Measurements from ENCODE around the gene PLPP6. TPM values are rescaled to one million over a fixed set of nuclear protein-coding genes. Genes with fewer than 3 reads are reported as not detected.

PLPP6 gene
- total and polyA plus RNA-seq, 12 donors, result 2.2 to 17.1 (median 11.1) TPM

DNA sequence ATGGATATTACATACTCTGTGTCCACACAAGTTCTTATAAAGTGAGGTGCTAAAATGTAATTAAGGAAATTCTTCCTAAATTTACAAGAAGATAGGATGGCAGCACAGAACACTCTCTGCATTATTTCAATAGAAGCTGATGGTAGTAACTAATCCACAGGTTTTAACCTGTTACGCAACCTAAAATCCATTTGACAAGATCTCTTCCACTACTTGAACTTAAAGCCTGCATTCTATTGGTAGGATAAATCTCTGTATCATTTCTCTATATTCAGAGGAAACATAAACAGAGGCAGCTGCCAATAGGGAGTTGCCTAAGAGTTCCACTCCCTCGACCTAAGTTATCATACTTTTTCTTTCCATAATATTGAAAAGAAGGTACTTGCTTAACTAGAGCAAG lies 38.8 kb downstream of the PLPP6 start:
- no peaks in the 10 kb centered on the region for H3K9me3 ChIP-seq (replicated peaks in 1 of 3)
- H3K4me3 ChIP-seq, result no peak overlapping the region
- peaks cover 0 to 5% of the 10 kb centered on the region in 2 donors for H3K4me1 ChIP-seq (replicated peaks in 1 of 2)
- H3K36me3 ChIP-seq (replicated peaks in 1 of 2), result peaks cover 0 to 37% of the 10 kb centered on the region in 2 donors
- TF ChIP-seq, protein P1, sequence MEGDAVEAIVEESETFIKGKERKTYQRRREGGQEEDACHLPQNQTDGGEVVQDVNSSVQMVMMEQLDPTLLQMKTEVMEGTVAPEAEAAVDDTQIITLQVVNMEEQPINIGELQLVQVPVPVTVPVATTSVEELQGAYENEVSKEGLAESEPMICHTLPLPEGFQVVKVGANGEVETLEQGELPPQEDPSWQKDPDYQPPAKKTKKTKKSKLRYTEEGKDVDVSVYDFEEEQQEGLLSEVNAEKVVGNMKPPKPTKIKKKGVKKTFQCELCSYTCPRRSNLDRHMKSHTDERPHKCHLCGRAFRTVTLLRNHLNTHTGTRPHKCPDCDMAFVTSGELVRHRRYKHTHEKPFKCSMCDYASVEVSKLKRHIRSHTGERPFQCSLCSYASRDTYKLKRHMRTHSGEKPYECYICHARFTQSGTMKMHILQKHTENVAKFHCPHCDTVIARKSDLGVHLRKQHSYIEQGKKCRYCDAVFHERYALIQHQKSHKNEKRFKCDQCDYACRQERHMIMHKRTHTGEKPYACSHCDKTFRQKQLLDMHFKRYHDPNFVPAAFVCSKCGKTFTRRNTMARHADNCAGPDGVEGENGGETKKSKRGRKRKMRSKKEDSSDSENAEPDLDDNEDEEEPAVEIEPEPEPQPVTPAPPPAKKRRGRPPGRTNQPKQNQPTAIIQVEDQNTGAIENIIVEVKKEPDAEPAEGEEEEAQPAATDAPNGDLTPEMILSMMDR (IDR thresholded peaks at IDR 0.05), result no peak
- TF ChIP-seq POLR2A (IDR thresholded peaks at IDR 0.05), result no peak
- H3K27ac ChIP-seq, result no peak overlapping the region
- intact Hi-C loops (cut with DNase I), result no loop called here
- no peaks in the 10 kb centered on the region for H3K27me3 ChIP-seq
- DNase-seq, result no peak
- 80 to 88% (median 85%) methylated on average over 2 of the region's 2 CpGs for WGBS, 4 donors

DNA sequence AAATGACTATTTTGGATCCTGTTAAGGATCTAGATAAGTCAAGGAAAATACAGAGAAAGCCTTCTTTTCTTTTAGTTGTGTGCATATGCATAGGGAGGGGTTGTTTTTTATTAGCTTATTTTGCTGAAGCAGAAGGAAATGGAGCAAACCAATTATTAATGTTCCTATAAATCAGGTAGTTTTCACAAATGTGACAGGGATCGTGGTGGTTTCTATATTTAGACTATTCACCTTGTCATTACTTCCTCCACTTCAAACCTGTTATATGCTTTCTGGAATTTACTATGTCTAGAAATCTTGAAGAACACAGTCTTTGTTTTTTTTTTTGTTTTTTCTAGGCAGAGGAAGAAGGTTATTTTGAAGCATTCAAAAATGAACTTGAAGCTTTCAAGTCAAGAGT lies 39.4 kb downstream of the PLPP6 start:
- DNase-seq, result no peak
- Histone ChIP-seq H3K4me1 (replicated peaks in 1 of 2) (peaks cover 0 to 5% of the 10 kb centered on the region in 2 donors), H3K9me3 (replicated peaks in 1 of 3) (no peaks in the 10 kb centered on the region), H3K36me3 (replicated peaks in 1 of 2) (peaks cover 0 to 37% of the 10 kb centered on the region in 2 donors), H3K4me3 (no peak overlapping the region), H3K27me3 (no peaks in the 10 kb centered on the region), H3K27ac (no peak overlapping the region)
- no peak for TF ChIP-seq POLR2A (IDR thresholded peaks at IDR 0.05)
- TF ChIP-seq, protein P1 (IDR thresholded peaks at IDR 0.05), result no peak
- WGBS, 4 donors, result 8 to 17% (median 15%) methylated on average over 1 of the region's 1 CpG
- intact Hi-C loops (cut with DNase I), result no loop called here

DNA sequence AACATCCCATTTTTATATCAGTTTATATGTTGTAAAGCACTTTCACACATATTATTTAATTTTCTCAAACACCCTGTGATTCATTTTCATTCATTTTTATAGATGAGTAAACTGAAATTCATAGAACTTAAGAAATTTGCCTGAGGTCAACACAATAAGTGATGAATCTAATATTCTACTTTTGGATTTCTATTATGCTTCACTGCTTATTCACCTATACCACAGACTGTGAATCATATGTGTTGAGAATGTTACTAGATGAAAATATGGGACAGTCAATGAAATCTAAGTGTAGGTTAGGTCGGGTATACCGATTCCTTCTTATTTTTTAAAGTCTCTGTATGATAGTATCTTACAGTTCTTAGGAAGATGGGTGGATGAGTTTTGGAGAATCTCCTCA lies 42.0 kb downstream of the PLPP6 start:
- TF ChIP-seq, protein P1 (IDR thresholded peaks at IDR 0.05), result no peak
- H3K27me3 ChIP-seq, result no peaks in the 10 kb centered on the region
- DNase-seq, result no peak
- H3K4me1 ChIP-seq (replicated peaks in 1 of 2), result peaks cover 0 to 5% of the 10 kb centered on the region in 2 donors
- no peak overlapping the region for H3K27ac ChIP-seq
- peaks cover 0 to 22% of the 10 kb centered on the region in 2 donors for H3K36me3 ChIP-seq (replicated peaks in 1 of 2)
- intact Hi-C loops (cut with DNase I), result no loop called here
- H3K9me3 ChIP-seq (replicated peaks in 1 of 3), result no peaks in the 10 kb centered on the region
- WGBS, 4 donors, result 95 to 98% (median 96%) methylated on average over 2 of the region's 2 CpGs
- no peak overlapping the region for H3K4me3 ChIP-seq

DNA sequence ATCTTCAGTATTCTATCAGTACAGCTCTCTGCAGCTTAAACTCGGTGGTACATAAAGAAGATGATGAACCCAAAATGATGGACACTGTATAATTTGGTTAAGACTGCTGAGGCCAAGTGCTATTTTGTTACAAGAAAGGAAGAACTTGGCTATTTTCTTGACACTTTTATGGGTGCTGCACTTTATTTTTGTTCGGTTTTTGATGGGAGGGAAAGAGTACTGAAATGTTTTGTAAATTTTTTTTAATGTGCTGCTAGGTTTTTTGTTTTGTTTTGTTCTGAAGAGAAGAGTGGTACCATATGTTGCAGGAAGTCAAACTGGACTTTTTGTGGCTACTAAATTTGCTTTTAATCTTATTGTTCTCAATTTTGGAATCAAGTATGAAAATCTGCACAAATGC lies 43.9 kb downstream of the PLPP6 start:
- H3K9me3 ChIP-seq (replicated peaks in 1 of 3), result no peaks in the 10 kb centered on the region
- no peak overlapping the region for H3K4me3 ChIP-seq
- no peak overlapping the region for H3K27ac ChIP-seq
- peaks cover 0 to 30% of the 10 kb centered on the region in 2 donors for H3K36me3 ChIP-seq (replicated peaks in 1 of 2)
- TF ChIP-seq, protein P1 (IDR thresholded peaks at IDR 0.05), result no peak
- TF ChIP-seq POLR2A (IDR thresholded peaks at IDR 0.05), result no peak
- no peaks in the 10 kb centered on the region for H3K4me1 ChIP-seq (replicated peaks in 1 of 2)
- intact Hi-C loops (cut with DNase I), result no loop called here
- no peaks in the 10 kb centered on the region for H3K27me3 ChIP-seq
- DNase-seq, result no peak
- 65 to 91% (median 70%) methylated on average over 2 of the region's 2 CpGs for WGBS, 4 donors
